Measurements from ENCODE around the gene THUMPD1. TPM values are rescaled to one million over a fixed set of nuclear protein-coding genes. Genes with fewer than 3 reads are reported as not detected.

The THUMPD1 gene
- total and polyA plus RNA-seq, 2 experiments from 2014 or later, result 44.6 to 93.0 TPM

DNA sequence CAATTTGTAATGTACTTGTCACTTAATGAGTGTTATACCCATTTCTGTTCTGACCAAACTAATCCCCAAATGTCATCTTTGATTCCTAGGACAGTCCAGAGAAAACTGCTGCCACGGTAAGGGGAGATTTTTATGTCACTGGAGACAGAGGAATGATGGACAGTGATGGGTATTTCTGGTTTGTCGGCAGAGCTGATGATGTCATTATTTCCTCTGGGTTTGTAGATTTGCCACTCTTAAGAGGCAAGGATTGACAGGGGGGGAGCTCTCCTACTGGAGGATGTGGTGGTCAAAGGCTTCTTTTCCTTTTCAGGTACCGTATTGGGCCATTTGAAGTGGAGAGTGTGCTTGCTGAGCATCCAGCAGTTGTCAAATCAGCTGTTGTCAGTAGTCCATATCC is 12.5 kb downstream of the THUMPD1 start (continued):
- no peak for TF ChIP-seq EZH2phosphoT487 (IDR thresholded peaks at IDR 0.05; ENCODE audit: unreplicated experiment)
- no peak for TF ChIP-seq JUNB (IDR thresholded peaks at IDR 0.05; ENCODE audit: unreplicated experiment)
- TF ChIP-seq EZH2 (IDR thresholded peaks at IDR 0.05; ENCODE audit: low read depth, unreplicated experiment), result no peak
- TF ChIP-seq CREB1 (CRISPR knock-in tag; IDR thresholded peaks at IDR 0.05; ENCODE audit: low read depth), result no peak
- TF ChIP-seq ZNF331 (CRISPR knock-in tag; IDR thresholded peaks at IDR 0.05; ENCODE audit: low read depth), result no peak

DNA sequence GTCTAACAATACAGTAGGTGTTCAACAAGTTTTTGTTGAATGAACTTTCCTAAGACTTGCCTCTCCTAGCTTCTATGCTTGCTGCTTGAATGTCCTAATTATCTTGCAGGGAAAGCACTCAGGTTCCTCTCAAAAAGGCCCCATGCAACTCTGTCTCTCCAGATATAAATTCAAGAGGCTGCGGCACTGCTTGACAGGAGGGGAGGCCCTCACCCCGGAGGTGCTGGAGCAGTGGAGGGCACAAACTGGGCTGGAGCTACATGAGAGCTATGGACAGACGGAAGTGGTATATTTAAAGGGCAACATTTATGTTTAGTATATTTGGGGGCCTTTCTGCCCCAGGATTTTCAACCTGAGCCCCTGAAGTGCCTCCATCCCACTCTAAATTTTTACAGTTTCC is 14.4 kb downstream of the THUMPD1 start:
- Mint-ChIP-seq H3K27ac (no peak overlapping the region), H3K4me3 (no peak overlapping the region), H3K9me3 (no peaks in the 10 kb centered on the region), H3K4me1 (no peaks in the 10 kb centered on the region), H3K27me3 (ENCODE audit: insufficient read depth, low read depth, poor library complexity) (peaks cover 2% of the 10 kb centered on the region), H3K36me3 (ENCODE audit: low read depth) (no peaks in the 10 kb centered on the region)
- no peaks in the 10 kb centered on the region for H4K20me1 ChIP-seq (replicated peaks; ENCODE audit: insufficient read depth)
- no peak overlapping the region for H2AFZ ChIP-seq
- no peaks in the 10 kb centered on the region for H3K36me3 ChIP-seq (ENCODE audit: insufficient read depth)
- H3K4me2 ChIP-seq, result no peak overlapping the region
- H3F3A ChIP-seq (replicated peaks; ENCODE audit: low read depth), result no peaks in the 10 kb centered on the region
- no peaks in the 10 kb centered on the region for H3K4me1 ChIP-seq (ENCODE audit: insufficient read depth)
- no peak for TF ChIP-seq POLR2AphosphoS5 (IDR thresholded peaks at IDR 0.05; ENCODE audit: low read depth)
- TF ChIP-seq, protein P1, sequence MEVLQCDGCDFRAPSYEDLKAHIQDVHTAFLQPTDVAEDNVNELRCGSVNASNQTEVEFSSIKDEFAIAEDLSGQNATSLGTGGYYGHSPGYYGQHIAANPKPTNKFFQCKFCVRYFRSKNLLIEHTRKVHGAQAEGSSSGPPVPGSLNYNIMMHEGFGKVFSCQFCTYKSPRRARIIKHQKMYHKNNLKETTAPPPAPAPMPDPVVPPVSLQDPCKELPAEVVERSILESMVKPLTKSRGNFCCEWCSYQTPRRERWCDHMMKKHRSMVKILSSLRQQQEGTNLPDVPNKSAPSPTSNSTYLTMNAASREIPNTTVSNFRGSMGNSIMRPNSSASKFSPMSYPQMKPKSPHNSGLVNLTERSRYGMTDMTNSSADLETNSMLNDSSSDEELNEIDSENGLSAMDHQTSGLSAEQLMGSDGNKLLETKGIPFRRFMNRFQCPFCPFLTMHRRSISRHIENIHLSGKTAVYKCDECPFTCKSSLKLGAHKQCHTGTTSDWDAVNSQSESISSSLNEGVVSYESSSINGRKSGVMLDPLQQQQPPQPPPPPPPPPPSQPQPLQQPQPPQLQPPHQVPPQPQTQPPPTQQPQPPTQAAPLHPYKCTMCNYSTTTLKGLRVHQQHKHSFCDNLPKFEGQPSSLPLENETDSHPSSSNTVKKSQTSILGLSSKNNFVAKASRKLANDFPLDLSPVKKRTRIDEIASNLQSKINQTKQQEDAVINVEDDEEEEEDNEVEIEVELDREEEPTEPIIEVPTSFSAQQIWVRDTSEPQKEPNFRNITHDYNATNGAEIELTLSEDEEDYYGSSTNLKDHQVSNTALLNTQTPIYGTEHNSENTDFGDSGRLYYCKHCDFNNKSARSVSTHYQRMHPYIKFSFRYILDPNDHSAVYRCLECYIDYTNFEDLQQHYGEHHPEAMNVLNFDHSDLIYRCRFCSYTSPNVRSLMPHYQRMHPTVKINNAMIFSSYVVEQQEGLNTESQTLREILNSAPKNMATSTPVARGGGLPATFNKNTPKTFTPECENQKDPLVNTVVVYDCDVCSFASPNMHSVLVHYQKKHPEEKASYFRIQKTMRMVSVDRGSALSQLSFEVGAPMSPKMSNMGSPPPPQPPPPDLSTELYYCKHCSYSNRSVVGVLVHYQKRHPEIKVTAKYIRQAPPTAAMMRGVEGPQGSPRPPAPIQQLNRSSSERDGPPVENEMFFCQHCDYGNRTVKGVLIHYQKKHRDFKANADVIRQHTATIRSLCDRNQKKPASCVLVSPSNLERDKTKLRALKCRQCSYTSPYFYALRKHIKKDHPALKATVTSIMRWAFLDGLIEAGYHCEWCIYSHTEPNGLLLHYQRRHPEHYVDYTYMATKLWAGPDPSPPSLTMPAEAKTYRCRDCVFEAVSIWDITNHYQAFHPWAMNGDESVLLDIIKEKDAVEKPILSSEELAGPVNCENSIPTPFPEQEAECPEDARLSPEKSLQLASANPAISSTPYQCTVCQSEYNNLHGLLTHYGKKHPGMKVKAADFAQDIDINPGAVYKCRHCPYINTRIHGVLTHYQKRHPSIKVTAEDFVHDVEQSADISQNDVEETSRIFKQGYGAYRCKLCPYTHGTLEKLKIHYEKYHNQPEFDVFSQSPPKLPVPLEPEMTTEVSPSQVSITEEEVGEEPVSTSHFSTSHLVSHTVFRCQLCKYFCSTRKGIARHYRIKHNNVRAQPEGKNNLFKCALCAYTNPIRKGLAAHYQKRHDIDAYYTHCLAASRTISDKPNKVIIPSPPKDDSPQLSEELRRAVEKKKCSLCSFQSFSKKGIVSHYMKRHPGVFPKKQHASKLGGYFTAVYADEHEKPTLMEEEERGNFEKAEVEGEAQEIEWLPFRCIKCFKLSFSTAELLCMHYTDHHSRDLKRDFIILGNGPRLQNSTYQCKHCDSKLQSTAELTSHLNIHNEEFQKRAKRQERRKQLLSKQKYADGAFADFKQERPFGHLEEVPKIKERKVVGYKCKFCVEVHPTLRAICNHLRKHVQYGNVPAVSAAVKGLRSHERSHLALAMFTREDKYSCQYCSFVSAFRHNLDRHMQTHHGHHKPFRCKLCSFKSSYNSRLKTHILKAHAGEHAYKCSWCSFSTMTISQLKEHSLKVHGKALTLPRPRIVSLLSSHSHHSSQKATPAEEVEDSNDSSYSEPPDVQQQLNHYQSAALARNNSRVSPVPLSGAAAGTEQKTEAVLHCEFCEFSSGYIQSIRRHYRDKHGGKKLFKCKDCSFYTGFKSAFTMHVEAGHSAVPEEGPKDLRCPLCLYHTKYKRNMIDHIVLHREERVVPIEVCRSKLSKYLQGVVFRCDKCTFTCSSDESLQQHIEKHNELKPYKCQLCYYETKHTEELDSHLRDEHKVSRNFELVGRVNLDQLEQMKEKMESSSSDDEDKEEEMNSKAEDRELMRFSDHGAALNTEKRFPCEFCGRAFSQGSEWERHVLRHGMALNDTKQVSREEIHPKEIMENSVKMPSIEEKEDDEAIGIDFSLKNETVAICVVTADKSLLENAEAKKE (CRISPR knock-in tag; IDR thresholded peaks at IDR 0.05), result no peak
- no peak for TF ChIP-seq ZNF114 (CRISPR knock-in tag; IDR thresholded peaks at IDR 0.05)
- no peak for TF ChIP-seq STAT1 (IDR thresholded peaks at IDR 0.05; ENCODE audit: unreplicated experiment)
- no peak for TF ChIP-seq NANOG (IDR thresholded peaks at IDR 0.05; ENCODE audit: borderline replicate concordance)
- TF ChIP-seq, protein P2, sequence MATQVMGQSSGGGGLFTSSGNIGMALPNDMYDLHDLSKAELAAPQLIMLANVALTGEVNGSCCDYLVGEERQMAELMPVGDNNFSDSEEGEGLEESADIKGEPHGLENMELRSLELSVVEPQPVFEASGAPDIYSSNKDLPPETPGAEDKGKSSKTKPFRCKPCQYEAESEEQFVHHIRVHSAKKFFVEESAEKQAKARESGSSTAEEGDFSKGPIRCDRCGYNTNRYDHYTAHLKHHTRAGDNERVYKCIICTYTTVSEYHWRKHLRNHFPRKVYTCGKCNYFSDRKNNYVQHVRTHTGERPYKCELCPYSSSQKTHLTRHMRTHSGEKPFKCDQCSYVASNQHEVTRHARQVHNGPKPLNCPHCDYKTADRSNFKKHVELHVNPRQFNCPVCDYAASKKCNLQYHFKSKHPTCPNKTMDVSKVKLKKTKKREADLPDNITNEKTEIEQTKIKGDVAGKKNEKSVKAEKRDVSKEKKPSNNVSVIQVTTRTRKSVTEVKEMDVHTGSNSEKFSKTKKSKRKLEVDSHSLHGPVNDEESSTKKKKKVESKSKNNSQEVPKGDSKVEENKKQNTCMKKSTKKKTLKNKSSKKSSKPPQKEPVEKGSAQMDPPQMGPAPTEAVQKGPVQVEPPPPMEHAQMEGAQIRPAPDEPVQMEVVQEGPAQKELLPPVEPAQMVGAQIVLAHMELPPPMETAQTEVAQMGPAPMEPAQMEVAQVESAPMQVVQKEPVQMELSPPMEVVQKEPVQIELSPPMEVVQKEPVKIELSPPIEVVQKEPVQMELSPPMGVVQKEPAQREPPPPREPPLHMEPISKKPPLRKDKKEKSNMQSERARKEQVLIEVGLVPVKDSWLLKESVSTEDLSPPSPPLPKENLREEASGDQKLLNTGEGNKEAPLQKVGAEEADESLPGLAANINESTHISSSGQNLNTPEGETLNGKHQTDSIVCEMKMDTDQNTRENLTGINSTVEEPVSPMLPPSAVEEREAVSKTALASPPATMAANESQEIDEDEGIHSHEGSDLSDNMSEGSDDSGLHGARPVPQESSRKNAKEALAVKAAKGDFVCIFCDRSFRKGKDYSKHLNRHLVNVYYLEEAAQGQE (IDR thresholded peaks at IDR 0.05; ENCODE audit: unreplicated experiment), result no peak
- no peak for TF ChIP-seq JUNB (IDR thresholded peaks at IDR 0.05; ENCODE audit: unreplicated experiment)
- TF ChIP-seq, protein P3, sequence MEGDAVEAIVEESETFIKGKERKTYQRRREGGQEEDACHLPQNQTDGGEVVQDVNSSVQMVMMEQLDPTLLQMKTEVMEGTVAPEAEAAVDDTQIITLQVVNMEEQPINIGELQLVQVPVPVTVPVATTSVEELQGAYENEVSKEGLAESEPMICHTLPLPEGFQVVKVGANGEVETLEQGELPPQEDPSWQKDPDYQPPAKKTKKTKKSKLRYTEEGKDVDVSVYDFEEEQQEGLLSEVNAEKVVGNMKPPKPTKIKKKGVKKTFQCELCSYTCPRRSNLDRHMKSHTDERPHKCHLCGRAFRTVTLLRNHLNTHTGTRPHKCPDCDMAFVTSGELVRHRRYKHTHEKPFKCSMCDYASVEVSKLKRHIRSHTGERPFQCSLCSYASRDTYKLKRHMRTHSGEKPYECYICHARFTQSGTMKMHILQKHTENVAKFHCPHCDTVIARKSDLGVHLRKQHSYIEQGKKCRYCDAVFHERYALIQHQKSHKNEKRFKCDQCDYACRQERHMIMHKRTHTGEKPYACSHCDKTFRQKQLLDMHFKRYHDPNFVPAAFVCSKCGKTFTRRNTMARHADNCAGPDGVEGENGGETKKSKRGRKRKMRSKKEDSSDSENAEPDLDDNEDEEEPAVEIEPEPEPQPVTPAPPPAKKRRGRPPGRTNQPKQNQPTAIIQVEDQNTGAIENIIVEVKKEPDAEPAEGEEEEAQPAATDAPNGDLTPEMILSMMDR (conservative IDR thresholded peaks at IDR 0.05; ENCODE audit: low read depth in 2 of 2), result no peak
- TF ChIP-seq, protein P4, sequence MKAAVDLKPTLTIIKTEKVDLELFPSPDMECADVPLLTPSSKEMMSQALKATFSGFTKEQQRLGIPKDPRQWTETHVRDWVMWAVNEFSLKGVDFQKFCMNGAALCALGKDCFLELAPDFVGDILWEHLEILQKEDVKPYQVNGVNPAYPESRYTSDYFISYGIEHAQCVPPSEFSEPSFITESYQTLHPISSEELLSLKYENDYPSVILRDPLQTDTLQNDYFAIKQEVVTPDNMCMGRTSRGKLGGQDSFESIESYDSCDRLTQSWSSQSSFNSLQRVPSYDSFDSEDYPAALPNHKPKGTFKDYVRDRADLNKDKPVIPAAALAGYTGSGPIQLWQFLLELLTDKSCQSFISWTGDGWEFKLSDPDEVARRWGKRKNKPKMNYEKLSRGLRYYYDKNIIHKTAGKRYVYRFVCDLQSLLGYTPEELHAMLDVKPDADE (IDR thresholded peaks at IDR 0.05), result no peak
- no peak for TF ChIP-seq CREB1 (CRISPR knock-in tag; IDR thresholded peaks at IDR 0.05; ENCODE audit: low read depth)
- no peak for TF ChIP-seq EZH2phosphoT487 (IDR thresholded peaks at IDR 0.05; ENCODE audit: unreplicated experiment)
- TF ChIP-seq ZNF331 (CRISPR knock-in tag; IDR thresholded peaks at IDR 0.05; ENCODE audit: low read depth), result no peak
- no peaks in the 10 kb centered on the region for H3K79me2 ChIP-seq (replicated peaks; ENCODE audit: insufficient read depth)
- no peak overlapping the region for H3K27ac ChIP-seq (ENCODE audit: low read depth)
- ATAC-seq, result no peak
- no peaks in the 10 kb centered on the region for H3K9me2 ChIP-seq (ENCODE audit: insufficient read depth)
- DNase-seq (ENCODE audit: low spot score), result no peak
- no peaks in the 10 kb centered on the region for H3K27me3 ChIP-seq (ENCODE audit: insufficient read depth)
- H3K4me3 ChIP-seq, result no peak overlapping the region
